GM20000 (cell line): Measurements from ENCODE around the gene EVI5.
A peak's percentile ranks its signal among the peaks of the same experiment; 100 is the strongest.

ENCODE experiments used
- DNase-seq: peaks from one replicate; pipeline ENCODE4 v3.0.0; 2012; ENCODE audit warnings: low spot score
- CTCF ChIP-seq: IDR thresholded peaks from 2 replicates; pipeline ENCODE4 v1.5.1; 2012; ENCODE audit warnings: mild to moderate bottlenecking, control low read depth; ENCODE audit errors: extremely low read depth, missing control alignments

The EVI5 gene

GRCh38 chr1:92515796-92516201 is 269.1 kb downstream of the EVI5 start:
- no peak for DNase-seq
- TF ChIP-seq CTCF: no peak

DNA sequence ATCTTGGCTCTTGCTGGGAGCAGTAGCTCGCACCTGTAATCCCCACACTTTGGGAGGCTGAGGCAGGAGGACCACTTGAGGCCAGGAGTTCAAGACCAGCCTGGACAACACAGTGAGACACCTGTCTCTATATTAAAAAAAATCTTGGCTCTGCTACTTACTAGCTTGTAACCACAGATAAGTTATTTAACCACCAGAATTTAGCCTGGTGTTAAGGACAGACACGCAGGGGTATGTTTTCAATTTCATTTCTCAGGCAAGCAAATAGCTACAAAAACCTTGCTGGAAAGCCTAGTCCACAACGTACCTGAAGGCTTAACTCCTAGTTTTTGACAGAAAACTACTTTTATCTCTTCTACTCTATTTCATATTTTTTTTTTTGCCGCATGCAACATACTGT is 273.4 kb downstream of the EVI5 start:
- no peak for DNase-seq
- no peak for TF ChIP-seq CTCF

- no peak for DNase-seq
- TF ChIP-seq CTCF: no peak
These were observed 275.3 kb downstream of the EVI5 start for GRCh38 chr1:92509619-92510018.

DNA sequence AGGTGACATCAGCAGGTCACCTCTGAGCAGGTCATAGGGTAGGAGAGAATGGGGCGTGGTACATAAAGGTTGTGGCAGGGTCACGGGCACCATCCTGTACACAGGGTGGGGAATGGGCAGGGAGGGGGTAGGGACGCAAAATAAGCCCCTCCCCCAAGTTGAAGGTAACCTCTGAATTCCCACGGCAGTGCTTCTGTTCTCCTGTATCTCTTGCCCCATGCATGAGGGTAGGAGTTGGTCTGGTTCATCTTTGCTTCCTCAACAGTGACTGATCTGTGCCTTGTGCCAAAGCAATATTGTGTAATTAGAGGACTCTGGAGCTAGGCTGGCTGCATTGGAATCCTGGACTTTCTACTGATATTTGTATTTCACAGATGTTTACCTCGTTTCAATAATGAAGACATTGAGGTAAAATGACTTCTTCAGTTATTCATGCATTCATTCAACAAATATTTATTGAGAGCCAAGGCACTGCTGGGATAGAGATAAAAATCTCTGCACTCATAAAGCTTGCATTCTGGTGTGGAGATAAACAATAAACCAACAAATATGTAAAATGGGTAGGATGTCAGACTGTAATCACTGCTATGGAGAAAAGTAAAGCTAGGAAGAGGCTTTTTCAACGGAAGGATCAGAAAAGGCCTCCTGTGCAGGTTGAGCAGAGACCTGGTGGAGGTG is 279.8 kb downstream of the EVI5 start:
- TF ChIP-seq CTCF: no peak

GRCh38 chr1:92504291-92505014 is 280.5 kb downstream of the EVI5 start:
- no peak for DNase-seq
- TF ChIP-seq CTCF: no peak

More for the DNA sequence above, 279.8 kb downstream of the EVI5 start:
- DNase-seq: no peak

DNA sequence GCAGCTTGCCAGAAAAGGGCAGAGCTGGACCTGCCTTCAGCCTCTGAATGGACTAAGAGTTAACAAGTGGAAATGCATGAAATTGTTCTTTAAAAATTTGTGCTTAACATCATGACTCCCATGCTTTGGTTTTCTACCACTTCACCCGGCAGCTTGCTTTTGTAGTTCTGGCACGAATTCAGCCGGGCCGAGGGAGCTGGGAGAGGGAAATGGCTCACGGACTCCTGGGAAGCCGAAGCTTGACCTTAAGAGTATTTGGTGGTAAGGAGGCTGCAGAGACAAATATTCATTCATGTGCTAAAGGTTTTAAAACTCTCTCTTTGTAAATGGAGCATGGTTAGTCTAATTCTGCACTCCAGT is 281.0 kb downstream of the EVI5 start:
- DNase-seq: no peak
- no peak for TF ChIP-seq CTCF

- no peak for TF ChIP-seq CTCF
- peak; percentile 15 for DNase-seq
These were observed 281.6 kb downstream of the EVI5 start for GRCh38 chr1:92503043-92503925.
